Fibroblast of the conjunctiva (primary cell): ENCODE measurements around the gene NR4A3.
A peak's percentile ranks its signal among the peaks of the same experiment; 100 is the strongest.

ENCODE experiments used
- DNase-seq: peaks from one replicate; pipeline ENCODE4 v3.0.0-alpha.2; 2010; ENCODE audit warnings: low read depth

NR4A3 gene

GRCh38 chr9:99814359-99814758, 7.3 kb upstream of the NR4A3 start:
- DNase-seq = no peak

- no peak for DNase-seq
These were observed 5.3 kb upstream of the NR4A3 start for GRCh38 chr9:99816392-99816791.

- no peak for DNase-seq
These were observed 3.2 kb upstream of the NR4A3 start for GRCh38 chr9:99818500-99818899.

- DNase-seq = peak; percentile 67
These were observed 2.4 kb upstream of the NR4A3 start for GRCh38 chr9:99819123-99819855.

GRCh38 chr9:99819856-99820684, 1.6 kb upstream of the NR4A3 start:
- peak; percentile 83 for DNase-seq

GRCh38 chr9:99820685-99821395, 845 bp upstream of the NR4A3 start:
- peak; percentile 43 for DNase-seq

GRCh38 chr9:99822109-99822805, 572 bp downstream of the NR4A3 start:
- no peak for DNase-seq

- DNase-seq = no peak
These were observed 1.3 kb downstream of the NR4A3 start for GRCh38 chr9:99822806-99823591.

- no peak for DNase-seq
These were observed 2.1 kb downstream of the NR4A3 start for GRCh38 chr9:99823681-99824377.

- DNase-seq = no peak
These were observed 2.9 kb downstream of the NR4A3 start for GRCh38 chr9:99824378-99825171.

- DNase-seq = no peak
These were observed 3.7 kb downstream of the NR4A3 start for GRCh38 chr9:99825172-99826046.

- DNase-seq = no peak
These were observed 4.9 kb downstream of the NR4A3 start for GRCh38 chr9:99826579-99826978.

GRCh38 chr9:99827244-99827643, 5.6 kb downstream of the NR4A3 start:
- no peak for DNase-seq

GRCh38 chr9:99828054-99828416, 6.3 kb downstream of the NR4A3 start:
- no peak for DNase-seq

GRCh38 chr9:99828417-99829176, 6.9 kb downstream of the NR4A3 start:
- no peak for DNase-seq

- DNase-seq = no peak
These were observed 10.3 kb downstream of the NR4A3 start for GRCh38 chr9:99831857-99832557.

GRCh38 chr9:99832558-99832864, 10.8 kb downstream of the NR4A3 start:
- no peak for DNase-seq

- DNase-seq = no peak
These were observed 12.1 kb downstream of the NR4A3 start for GRCh38 chr9:99833735-99834134.
